C4-2B (cell line): Measurements from ENCODE around the gene NOP53.
"Not testable (repeated sequence)": the region's sequence is repeated elsewhere in the genome, so short reads cannot be mapped to it uniquely, and the experiment has no call there.

Experiments
- H3K27ac ChIP-seq: fragments of 450-650 bp; 2 replicates; pipeline ENCODE4 v1.5.1; 2017
- ZFX ChIP-seq: fragments of 450-650 bp; IDR thresholded peaks from 2 replicates; pipeline ENCODE4 v1.6.1; 2017
- TF ChIP-seq, protein P1 (sequence below): fragments of 450-650 bp; conservative IDR thresholded peaks from 2 replicates; pipeline ENCODE4 v1.5.1; 2017; ENCODE audit warnings: mild to moderate bottlenecking

Gene NOP53

DNA sequence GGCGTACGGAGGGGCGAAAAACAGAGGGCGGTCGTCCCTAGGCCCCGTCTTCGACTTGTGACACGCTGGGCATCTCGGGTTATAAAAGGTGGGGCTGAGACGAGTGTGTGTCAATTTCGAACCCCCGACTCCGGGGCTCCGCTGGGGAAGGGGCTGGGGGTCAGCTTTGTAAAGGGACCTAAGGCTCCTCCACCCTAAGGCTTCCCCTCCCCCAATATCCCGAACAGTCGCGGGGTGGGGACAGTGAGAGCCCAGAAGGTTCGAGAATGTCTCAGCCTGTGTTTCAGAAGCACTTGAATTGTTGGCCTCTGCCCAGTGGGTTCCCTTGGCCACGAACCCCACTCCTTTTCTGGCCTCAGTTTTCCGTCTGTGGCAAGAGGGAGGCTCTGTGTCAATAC is 33.6 kb downstream of the NOP53 start:
- peak overlapping the region; percentile 92 for H3K27ac ChIP-seq
- TF ChIP-seq, protein P1, sequence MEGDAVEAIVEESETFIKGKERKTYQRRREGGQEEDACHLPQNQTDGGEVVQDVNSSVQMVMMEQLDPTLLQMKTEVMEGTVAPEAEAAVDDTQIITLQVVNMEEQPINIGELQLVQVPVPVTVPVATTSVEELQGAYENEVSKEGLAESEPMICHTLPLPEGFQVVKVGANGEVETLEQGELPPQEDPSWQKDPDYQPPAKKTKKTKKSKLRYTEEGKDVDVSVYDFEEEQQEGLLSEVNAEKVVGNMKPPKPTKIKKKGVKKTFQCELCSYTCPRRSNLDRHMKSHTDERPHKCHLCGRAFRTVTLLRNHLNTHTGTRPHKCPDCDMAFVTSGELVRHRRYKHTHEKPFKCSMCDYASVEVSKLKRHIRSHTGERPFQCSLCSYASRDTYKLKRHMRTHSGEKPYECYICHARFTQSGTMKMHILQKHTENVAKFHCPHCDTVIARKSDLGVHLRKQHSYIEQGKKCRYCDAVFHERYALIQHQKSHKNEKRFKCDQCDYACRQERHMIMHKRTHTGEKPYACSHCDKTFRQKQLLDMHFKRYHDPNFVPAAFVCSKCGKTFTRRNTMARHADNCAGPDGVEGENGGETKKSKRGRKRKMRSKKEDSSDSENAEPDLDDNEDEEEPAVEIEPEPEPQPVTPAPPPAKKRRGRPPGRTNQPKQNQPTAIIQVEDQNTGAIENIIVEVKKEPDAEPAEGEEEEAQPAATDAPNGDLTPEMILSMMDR, result no peak
- TF ChIP-seq ZFX, result no peak

- peak overlapping the region; percentile 92 for H3K27ac ChIP-seq
- TF ChIP-seq, protein P1, result no peak
- TF ChIP-seq ZFX, result no peak
Measured at GRCh38 chr19:47779524-47780214, 34.3 kb downstream of the NOP53 start.

- H3K27ac ChIP-seq, result no peak overlapping the region; the same call in 1 of the 2 replicates
Measured at GRCh38 chr19:47780215-47780551, 34.8 kb downstream of the NOP53 start.

GRCh38 chr19:47781590-47782262 is 36.4 kb downstream of the NOP53 start:
- H3K27ac ChIP-seq, result no peak overlapping the region
- TF ChIP-seq ZFX, result no peak
- TF ChIP-seq, protein P1, result no peak

More at GRCh38 chr19:47780215-47780551, 34.8 kb downstream of the NOP53 start:
- no peak for TF ChIP-seq ZFX
- TF ChIP-seq, protein P1, result no peak

GRCh38 chr19:47786566-47786965 is 41.2 kb downstream of the NOP53 start:
- no peak overlapping the region for H3K27ac ChIP-seq
- TF ChIP-seq ZFX, result no peak
- TF ChIP-seq, protein P1, result no peak

DNA sequence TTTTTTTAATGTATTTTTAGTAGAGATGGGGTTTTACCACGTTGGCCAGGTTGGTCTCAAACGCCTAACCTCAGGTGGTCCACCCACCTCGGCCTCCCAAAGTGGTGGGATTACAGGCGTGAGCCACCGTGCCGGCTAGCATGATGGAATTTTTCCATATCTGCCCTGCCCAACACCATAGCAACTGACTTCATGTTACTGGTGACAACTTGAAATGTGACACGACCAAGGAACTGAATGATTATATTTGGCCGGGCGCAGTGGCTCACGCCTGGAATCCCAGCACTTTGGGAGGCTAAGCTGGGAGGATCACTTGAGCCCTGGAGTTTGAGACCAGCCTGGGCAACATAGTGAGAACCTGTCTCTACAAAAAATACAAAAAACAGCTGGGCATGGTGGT is 42.0 kb downstream of the NOP53 start:
- not testable (repeated sequence) for H3K27ac ChIP-seq

DNA sequence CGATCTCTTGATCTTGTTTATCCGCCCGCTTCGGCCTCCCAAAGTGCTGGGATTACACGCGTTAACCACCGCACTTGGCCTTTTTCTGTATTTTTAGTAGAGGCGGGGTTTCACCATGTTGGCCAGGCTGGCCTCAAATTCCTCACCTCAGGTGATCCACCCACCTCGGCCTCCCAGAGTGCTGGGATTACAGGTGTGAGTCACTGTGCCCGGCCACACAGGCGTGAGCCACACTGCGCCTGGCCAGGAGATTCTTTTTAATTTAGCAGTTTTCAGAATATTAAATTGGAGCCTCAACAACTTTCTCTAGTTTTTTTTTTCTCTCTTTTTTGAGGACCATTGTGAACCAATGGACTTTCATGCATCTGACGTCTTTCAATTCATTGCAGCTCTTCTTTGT is 44.5 kb downstream of the NOP53 start:
- not testable (repeated sequence) for H3K27ac ChIP-seq

DNA sequence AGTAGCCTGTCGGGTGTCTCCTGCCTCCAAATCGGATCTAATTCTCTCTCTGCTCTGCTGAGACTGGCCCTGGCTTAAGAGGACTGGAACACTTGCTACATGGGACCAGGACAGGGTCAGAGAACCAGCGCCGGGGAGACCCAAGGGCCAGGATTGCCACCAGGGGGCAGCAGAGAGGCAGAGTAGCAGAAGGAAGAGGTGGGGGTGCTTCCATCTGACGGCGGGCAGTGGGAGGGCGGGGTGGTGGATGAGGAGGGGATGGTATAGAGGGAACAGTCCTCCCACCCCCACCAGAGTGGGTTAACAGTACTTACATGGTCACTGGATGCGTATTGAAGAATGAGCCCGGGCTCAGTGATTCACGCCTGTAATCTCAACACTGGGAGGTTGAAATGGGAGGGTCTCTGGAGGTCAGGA is 45.1 kb downstream of the NOP53 start:
- TF ChIP-seq, protein P1, result peak; percentile 80
- TF ChIP-seq ZFX, result no peak
- H3K27ac ChIP-seq, result no peak overlapping the region
